Mammary epithelial cell (primary cell): ENCODE measurements around the gene GOT2.

Source experiments
- EZH2 ChIP-seq: IDR thresholded peaks from 2 replicates; pipeline ENCODE4 v1.6.1; 2012; ENCODE audit warnings: low read length, inconsistent platforms, borderline replicate concordance
- TF ChIP-seq, protein P1 (sequence below), 2 donors: IDR thresholded peaks in 1 of 2; conservative IDR thresholded peaks in 1 of 2; 2 replicates each; pipeline ENCODE4 v1.5.1; 2011 to 2012; ENCODE audit warnings: inconsistent platforms in 2 of 2, low read length in 2 of 2, mild to moderate bottlenecking in 2 of 2, control low read depth in 1 of 2, low read depth in 1 of 2; ENCODE audit not compliant: insufficient read depth in 1 of 2; ENCODE audit errors: extremely low read depth in 1 of 2

GRCh38 chr16:58741976-58742375 lies 7.9 kb upstream of the GOT2 start:
- TF ChIP-seq, protein P1, sequence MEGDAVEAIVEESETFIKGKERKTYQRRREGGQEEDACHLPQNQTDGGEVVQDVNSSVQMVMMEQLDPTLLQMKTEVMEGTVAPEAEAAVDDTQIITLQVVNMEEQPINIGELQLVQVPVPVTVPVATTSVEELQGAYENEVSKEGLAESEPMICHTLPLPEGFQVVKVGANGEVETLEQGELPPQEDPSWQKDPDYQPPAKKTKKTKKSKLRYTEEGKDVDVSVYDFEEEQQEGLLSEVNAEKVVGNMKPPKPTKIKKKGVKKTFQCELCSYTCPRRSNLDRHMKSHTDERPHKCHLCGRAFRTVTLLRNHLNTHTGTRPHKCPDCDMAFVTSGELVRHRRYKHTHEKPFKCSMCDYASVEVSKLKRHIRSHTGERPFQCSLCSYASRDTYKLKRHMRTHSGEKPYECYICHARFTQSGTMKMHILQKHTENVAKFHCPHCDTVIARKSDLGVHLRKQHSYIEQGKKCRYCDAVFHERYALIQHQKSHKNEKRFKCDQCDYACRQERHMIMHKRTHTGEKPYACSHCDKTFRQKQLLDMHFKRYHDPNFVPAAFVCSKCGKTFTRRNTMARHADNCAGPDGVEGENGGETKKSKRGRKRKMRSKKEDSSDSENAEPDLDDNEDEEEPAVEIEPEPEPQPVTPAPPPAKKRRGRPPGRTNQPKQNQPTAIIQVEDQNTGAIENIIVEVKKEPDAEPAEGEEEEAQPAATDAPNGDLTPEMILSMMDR (conservative IDR thresholded peaks at IDR 0.05 in 1 of 2, IDR thresholded peaks at IDR 0.05 in 1 of 2; ENCODE audit: extremely low read depth in 1 of 2, insufficient read depth in 1 of 2, low read depth in 1 of 2, low read length in 2 of 2) = no peak
- no peak for TF ChIP-seq EZH2
